ENCODE results near the gene TSG101. TPM values are rescaled to one million over a fixed set of nuclear protein-coding genes. Genes with fewer than 3 reads are reported as not detected.

Gene TSG101
- total RNA-seq, 3 donors from 2014 or later (not counting 1 experiment from before 2014, with no cell fraction given) = 22.7 to 35.2 (median 23.0) TPM

- Histone ChIP-seq H3K9me3 (ENCODE audit: control insufficient read depth, insufficient read depth, low read length) (no peaks in the 10 kb centered on the region), H3K4me3 (ENCODE audit: low read length) (no peak within 1 kb of the TSS), H3K36me3 (ENCODE audit: control insufficient read depth, insufficient read depth, low read length) (no peaks in the 10 kb centered on the region), H3K4me1 (ENCODE audit: control insufficient read depth, insufficient read depth, low read length) (no peaks in the 10 kb centered on the region), H3K27ac (ENCODE audit: low read length) (no peak within 1 kb of the TSS), H3K27me3 (ENCODE audit: control insufficient read depth, insufficient read depth, low read length) (no peaks in the 10 kb centered on the region)
- TF ChIP-seq CTCF (IDR thresholded peaks at IDR 0.05) = no peak
- DNase-seq (peak; percentile 5 to 25), ATAC-seq (peak; percentile 53 to 89 (median 76))
- intact Hi-C loops (cut with micrococcal nuclease) = no loop called here
- Mint-ChIP-seq H3K36me3 (no peaks in the 10 kb centered on the region), H3K4me3 (peak within 1 kb of the TSS; percentile 49), H3K4me1 (peaks cover 0 to 6% of the 10 kb centered on the region in 2 donors), H3K27ac (peak within 1 kb of the TSS in 1 of 2 donors; percentile 19), H3K9me3 (no peaks in the 10 kb centered on the region), H3K27me3 (ENCODE audit: low read depth in 2 of 2) (no peaks in the 10 kb centered on the region)
- WGBS (ENCODE audit: insufficient coverage) = 69% methylated on average over 47 of the region's 47 CpGs
These were observed 70.9 kb downstream of the TSG101 start, which contains the start of gene LDHAL6A for GRCh38 chr11:18455686-18456372. Gene LDHAL6A (plus strand): TSS chr11:18455856. CDS start chr11:18456681, 825 bp downstream.

- Mint-ChIP-seq H3K4me3 (no peak overlapping the region), H3K9me3 (no peaks in the 10 kb centered on the region), H3K36me3 (no peaks in the 10 kb centered on the region), H3K27ac (no peak overlapping the region), H3K4me1 (peaks cover 0 to 6% of the 10 kb centered on the region in 2 donors), H3K27me3 (ENCODE audit: low read depth in 2 of 2) (peaks cover 0 to 17% of the 10 kb centered on the region in 2 donors)
- no peaks in the 10 kb centered on the region for H3K36me3 ChIP-seq (ENCODE audit: control insufficient read depth, insufficient read depth, low read length)
- no peak for TF ChIP-seq CTCF (IDR thresholded peaks at IDR 0.05)
- H3K4me1 ChIP-seq (ENCODE audit: control insufficient read depth, insufficient read depth, low read length) = no peaks in the 10 kb centered on the region
- H3K9me3 ChIP-seq (ENCODE audit: control insufficient read depth, insufficient read depth, low read length) = no peaks in the 10 kb centered on the region
- no peak overlapping the region for H3K4me3 ChIP-seq (ENCODE audit: low read length)
- 89% methylated on average over 2 of the region's 2 CpGs for WGBS (ENCODE audit: insufficient coverage)
- ATAC-seq = no peak
- H3K27me3 ChIP-seq (ENCODE audit: control insufficient read depth, insufficient read depth, low read length) = no peaks in the 10 kb centered on the region
- no peak overlapping the region for H3K27ac ChIP-seq (ENCODE audit: low read length)
- intact Hi-C loops (cut with micrococcal nuclease) = no loop called here
- DNase-seq = no peak
These were observed 73.8 kb downstream of the TSG101 start for GRCh38 chr11:18452927-18453326.

GRCh38 chr11:18449251-18449650, 77.5 kb downstream of the TSG101 start:
- H3K9me3 ChIP-seq (ENCODE audit: control insufficient read depth, insufficient read depth, low read length) = no peaks in the 10 kb centered on the region
- intact Hi-C loops (cut with micrococcal nuclease) = no loop called here
- WGBS (ENCODE audit: insufficient coverage) = 84% methylated on average over 3 of the region's 3 CpGs
- Mint-ChIP-seq H3K4me3 (no peak overlapping the region), H3K27me3 (ENCODE audit: low read depth in 2 of 2) (peaks cover 7 to 19% of the 10 kb centered on the region in 2 donors), H3K36me3 (no peaks in the 10 kb centered on the region), H3K4me1 (no peaks in the 10 kb centered on the region), H3K9me3 (no peaks in the 10 kb centered on the region), H3K27ac (no peak overlapping the region)
- H3K27me3 ChIP-seq (ENCODE audit: control insufficient read depth, insufficient read depth, low read length) = no peaks in the 10 kb centered on the region
- no peak for ATAC-seq
- TF ChIP-seq CTCF (IDR thresholded peaks at IDR 0.05) = no peak
- no peaks in the 10 kb centered on the region for H3K4me1 ChIP-seq (ENCODE audit: control insufficient read depth, insufficient read depth, low read length)
- no peak overlapping the region for H3K27ac ChIP-seq (ENCODE audit: low read length)
- H3K36me3 ChIP-seq (ENCODE audit: control insufficient read depth, insufficient read depth, low read length) = no peaks in the 10 kb centered on the region
- no peak overlapping the region for H3K4me3 ChIP-seq (ENCODE audit: low read length)
- no peak for DNase-seq

- Histone ChIP-seq H3K4me3 (ENCODE audit: low read length) (no peak overlapping the region), H3K4me1 (ENCODE audit: control insufficient read depth, insufficient read depth, low read length) (no peaks in the 10 kb centered on the region), H3K27ac (ENCODE audit: low read length) (no peak overlapping the region), H3K36me3 (ENCODE audit: control insufficient read depth, insufficient read depth, low read length) (no peaks in the 10 kb centered on the region), H3K27me3 (ENCODE audit: control insufficient read depth, insufficient read depth, low read length) (no peaks in the 10 kb centered on the region), H3K9me3 (ENCODE audit: control insufficient read depth, insufficient read depth, low read length) (no peaks in the 10 kb centered on the region)
- no peak overlapping the region for H3K27ac Mint-ChIP-seq
- no CpG with 5 or more reads among the region's 2 CpGs for WGBS (ENCODE audit: insufficient coverage)
- H3K9me3 Mint-ChIP-seq = no peaks in the 10 kb centered on the region
- H3K36me3 Mint-ChIP-seq = no peaks in the 10 kb centered on the region
- H3K27me3 Mint-ChIP-seq (ENCODE audit: low read depth in 2 of 2) = peaks cover 0 to under 1% of the 10 kb centered on the region in 2 donors
- TF ChIP-seq CTCF (IDR thresholded peaks at IDR 0.05) = no peak
- ATAC-seq = no peak
- H3K4me3 Mint-ChIP-seq = no peak overlapping the region
- DNase-seq = no peak
- H3K4me1 Mint-ChIP-seq = no peaks in the 10 kb centered on the region
- intact Hi-C loops (cut with micrococcal nuclease) = no loop called here
These were observed 88.1 kb downstream of the TSG101 start for GRCh38 chr11:18438691-18439090.

All from natural killer cell (primary cell).